ENCODE data around the gene COPG1. TPM values are rescaled to one million over a fixed set of nuclear protein-coding genes. Genes with fewer than 3 reads are reported as not detected.

COPG1 gene
- polyA plus RNA-seq, 1 of the 3 experiments (the other 2 are of a cell fraction), result 114 TPM

DNA sequence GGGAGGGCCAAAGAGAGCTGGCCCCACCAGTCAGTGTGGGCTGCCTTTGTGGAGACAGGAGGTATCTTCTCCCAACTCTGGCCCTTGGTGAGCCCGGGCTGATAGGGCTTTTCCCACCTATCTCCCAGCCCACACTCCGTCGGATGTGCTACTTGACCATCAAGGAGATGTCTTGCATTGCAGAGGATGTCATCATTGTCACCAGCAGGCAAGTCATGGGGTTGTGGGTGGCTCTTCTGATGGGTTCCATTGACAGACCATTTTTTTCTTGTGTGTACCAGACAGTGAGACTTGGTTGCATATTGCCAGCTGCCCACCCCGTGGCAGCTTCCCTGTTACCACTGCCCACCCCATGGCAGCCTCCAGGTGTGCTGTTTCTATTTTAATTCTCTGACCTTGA is 3.3 kb downstream of the COPG1 start:
- ChIA-PET POLR2A (no interaction called here), CTCF (interaction anchor here (0.7 to 2.2 kb wide), 4 partner anchors 17 to 282 kb away, joined by 3 to 7 read pairs (median 3); no protein-coding TSS in a partner anchor)
- no peak overlapping the region for H3K9ac ChIP-seq
- WGBS (ENCODE audit: low lambda C conversion rate), result 87% methylated on average over 3 of the region's 4 CpGs
- H3F3A ChIP-seq (replicated peaks; ENCODE audit: insufficient read depth), result no peaks in the 10 kb centered on the region
- 0 out of 2 replicates have a peak, but pooled peaks cover 4% of the 10 kb centered on the region for H4K20me1 ChIP-seq (ENCODE audit: insufficient read depth)
- H2AFZ ChIP-seq (ENCODE audit: low read depth), result no peak overlapping the region
- no peaks in the 10 kb centered on the region for H3K9me3 ChIP-seq
- H3K27me3 ChIP-seq (ENCODE audit: insufficient read depth), result no peaks in the 10 kb centered on the region
- TF ChIP-seq, protein P1, sequence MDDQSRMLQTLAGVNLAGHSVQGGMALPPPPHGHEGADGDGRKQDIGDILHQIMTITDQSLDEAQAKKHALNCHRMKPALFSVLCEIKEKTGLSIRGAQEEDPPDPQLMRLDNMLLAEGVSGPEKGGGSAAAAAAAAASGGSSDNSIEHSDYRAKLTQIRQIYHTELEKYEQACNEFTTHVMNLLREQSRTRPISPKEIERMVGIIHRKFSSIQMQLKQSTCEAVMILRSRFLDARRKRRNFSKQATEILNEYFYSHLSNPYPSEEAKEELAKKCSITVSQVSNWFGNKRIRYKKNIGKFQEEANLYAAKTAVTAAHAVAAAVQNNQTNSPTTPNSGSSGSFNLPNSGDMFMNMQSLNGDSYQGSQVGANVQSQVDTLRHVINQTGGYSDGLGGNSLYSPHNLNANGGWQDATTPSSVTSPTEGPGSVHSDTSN (IDR thresholded peaks at IDR 0.05), result no peak
- TF ChIP-seq GABPA (IDR thresholded peaks at IDR 0.05; ENCODE audit: low read depth) (no peak), RCOR1 (IDR thresholded peaks at IDR 0.05; ENCODE audit: low read length) (no peak), RAD21 (IDR thresholded peaks at IDR 0.05; ENCODE audit: low read length) (no peak), FOXJ3 (CRISPR knock-in tag; IDR thresholded peaks at IDR 0.05) (no peak), MXI1 (IDR thresholded peaks at IDR 0.05; ENCODE audit: low read depth, low read length) (no peak)
- TF ChIP-seq, protein P2, sequence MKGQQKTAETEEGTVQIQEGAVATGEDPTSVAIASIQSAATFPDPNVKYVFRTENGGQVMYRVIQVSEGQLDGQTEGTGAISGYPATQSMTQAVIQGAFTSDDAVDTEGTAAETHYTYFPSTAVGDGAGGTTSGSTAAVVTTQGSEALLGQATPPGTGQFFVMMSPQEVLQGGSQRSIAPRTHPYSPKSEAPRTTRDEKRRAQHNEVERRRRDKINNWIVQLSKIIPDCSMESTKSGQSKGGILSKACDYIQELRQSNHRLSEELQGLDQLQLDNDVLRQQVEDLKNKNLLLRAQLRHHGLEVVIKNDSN (IDR thresholded peaks at IDR 0.05; ENCODE audit: borderline replicate concordance, low read depth), result no peak
- TF ChIP-seq, protein P3, sequence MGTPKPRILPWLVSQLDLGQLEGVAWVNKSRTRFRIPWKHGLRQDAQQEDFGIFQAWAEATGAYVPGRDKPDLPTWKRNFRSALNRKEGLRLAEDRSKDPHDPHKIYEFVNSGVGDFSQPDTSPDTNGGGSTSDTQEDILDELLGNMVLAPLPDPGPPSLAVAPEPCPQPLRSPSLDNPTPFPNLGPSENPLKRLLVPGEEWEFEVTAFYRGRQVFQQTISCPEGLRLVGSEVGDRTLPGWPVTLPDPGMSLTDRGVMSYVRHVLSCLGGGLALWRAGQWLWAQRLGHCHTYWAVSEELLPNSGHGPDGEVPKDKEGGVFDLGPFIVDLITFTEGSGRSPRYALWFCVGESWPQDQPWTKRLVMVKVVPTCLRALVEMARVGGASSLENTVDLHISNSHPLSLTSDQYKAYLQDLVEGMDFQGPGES (IDR thresholded peaks at IDR 0.05; ENCODE audit: low read depth, low read length), result no peak
- TF ChIP-seq, protein P4, sequence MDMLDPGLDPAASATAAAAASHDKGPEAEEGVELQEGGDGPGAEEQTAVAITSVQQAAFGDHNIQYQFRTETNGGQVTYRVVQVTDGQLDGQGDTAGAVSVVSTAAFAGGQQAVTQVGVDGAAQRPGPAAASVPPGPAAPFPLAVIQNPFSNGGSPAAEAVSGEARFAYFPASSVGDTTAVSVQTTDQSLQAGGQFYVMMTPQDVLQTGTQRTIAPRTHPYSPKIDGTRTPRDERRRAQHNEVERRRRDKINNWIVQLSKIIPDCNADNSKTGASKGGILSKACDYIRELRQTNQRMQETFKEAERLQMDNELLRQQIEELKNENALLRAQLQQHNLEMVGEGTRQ (IDR thresholded peaks at IDR 0.05; ENCODE audit: borderline replicate concordance, low read depth, low read length), result no peak
- TF ChIP-seq, protein P5, sequence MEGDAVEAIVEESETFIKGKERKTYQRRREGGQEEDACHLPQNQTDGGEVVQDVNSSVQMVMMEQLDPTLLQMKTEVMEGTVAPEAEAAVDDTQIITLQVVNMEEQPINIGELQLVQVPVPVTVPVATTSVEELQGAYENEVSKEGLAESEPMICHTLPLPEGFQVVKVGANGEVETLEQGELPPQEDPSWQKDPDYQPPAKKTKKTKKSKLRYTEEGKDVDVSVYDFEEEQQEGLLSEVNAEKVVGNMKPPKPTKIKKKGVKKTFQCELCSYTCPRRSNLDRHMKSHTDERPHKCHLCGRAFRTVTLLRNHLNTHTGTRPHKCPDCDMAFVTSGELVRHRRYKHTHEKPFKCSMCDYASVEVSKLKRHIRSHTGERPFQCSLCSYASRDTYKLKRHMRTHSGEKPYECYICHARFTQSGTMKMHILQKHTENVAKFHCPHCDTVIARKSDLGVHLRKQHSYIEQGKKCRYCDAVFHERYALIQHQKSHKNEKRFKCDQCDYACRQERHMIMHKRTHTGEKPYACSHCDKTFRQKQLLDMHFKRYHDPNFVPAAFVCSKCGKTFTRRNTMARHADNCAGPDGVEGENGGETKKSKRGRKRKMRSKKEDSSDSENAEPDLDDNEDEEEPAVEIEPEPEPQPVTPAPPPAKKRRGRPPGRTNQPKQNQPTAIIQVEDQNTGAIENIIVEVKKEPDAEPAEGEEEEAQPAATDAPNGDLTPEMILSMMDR (IDR thresholded peaks at IDR 0.05), result no peak
- no peak overlapping the region for H3K4me3 ChIP-seq (ENCODE audit: low read depth in 2 of 2, low read length in 1 of 2)
- DNase-seq, result no peak
- H3K27ac ChIP-seq (ENCODE audit: low read depth in 2 of 2, low read length in 1 of 2), result no peak overlapping the region
- H3K79me2 ChIP-seq (ENCODE audit: insufficient read depth), result peaks cover 80% of the 10 kb centered on the region
- H3K36me3 ChIP-seq (replicated peaks in 1 of 2; ENCODE audit: control insufficient read depth in 1 of 2, insufficient read depth in 2 of 2, low read length in 1 of 2), result peaks cover 45 to 64% of the 10 kb centered on the region in 2 experiments
- H3K9me2 ChIP-seq, result no peaks in the 10 kb centered on the region
- peaks cover 0 to 13% of the 10 kb centered on the region in 2 experiments; a peak in 1 of 4 replicates for H3K4me1 ChIP-seq (ENCODE audit: control insufficient read depth in 1 of 2, insufficient read depth in 2 of 2, low read depth in 1 of 2, low read length in 1 of 2)
- H3K4me2 ChIP-seq, result no peak overlapping the region
